Measurements from ENCODE around the gene FYN.

The FYN gene

DNA sequence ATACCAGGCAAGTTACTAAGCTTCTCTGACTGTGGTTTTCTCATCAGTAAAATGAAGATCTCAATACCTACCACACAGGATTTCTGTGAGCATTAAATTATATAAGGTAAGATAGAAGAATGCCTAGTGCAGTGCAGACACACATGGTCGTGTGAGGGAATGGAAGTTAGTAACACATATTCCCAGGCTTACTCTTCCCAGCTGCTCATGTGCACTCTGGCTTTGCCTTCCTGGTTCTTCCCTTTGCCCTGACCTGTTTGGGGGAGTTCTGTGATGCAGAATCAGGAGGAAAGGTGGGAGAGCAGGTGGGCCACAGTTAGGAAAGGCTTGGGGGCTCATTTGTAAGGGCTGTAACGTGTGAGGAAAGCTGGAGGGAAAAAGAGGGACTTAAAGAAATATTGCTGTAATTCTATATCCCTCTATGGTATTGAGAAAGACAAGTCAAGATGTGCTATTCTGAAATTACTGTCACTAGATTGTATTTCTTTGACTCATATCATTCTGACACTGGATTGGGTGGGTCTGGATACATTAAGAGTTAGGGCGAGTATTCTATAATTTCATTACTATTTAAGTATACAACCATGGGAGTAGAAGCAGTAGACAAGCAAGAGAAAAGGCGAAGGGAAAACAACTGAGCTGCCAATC, 47.7 kb downstream of the FYN start:
- no peak for DNase-seq (ENCODE audit: low read depth)
- TF ChIP-seq MYC (IDR thresholded peaks at IDR 0.05; ENCODE audit: low read depth, low read length) (no peak), POLR2A (IDR thresholded peaks at IDR 0.05; ENCODE audit: extremely low read depth, insufficient read length) (no peak), CTCF (IDR thresholded peaks at IDR 0.05; ENCODE audit: low read depth, low read length) (no peak)
- TF ChIP-seq, protein P1, sequence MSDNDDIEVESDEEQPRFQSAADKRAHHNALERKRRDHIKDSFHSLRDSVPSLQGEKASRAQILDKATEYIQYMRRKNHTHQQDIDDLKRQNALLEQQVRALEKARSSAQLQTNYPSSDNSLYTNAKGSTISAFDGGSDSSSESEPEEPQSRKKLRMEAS (IDR thresholded peaks at IDR 0.05; ENCODE audit: low read depth, low read length): no peak
- H3K4me3 ChIP-seq (ENCODE audit: low read depth, low read length): no peak overlapping the region

- DNase-seq (ENCODE audit: low read depth): no peak
- no peak overlapping the region for H3K4me3 ChIP-seq (ENCODE audit: low read depth, low read length)
- TF ChIP-seq, protein P1 (IDR thresholded peaks at IDR 0.05; ENCODE audit: low read depth, low read length): no peak
- TF ChIP-seq MYC (IDR thresholded peaks at IDR 0.05; ENCODE audit: low read depth, low read length): no peak
- TF ChIP-seq CTCF (IDR thresholded peaks at IDR 0.05; ENCODE audit: low read depth, low read length): no peak
- TF ChIP-seq POLR2A (IDR thresholded peaks at IDR 0.05; ENCODE audit: extremely low read depth, insufficient read length): no peak
Measured at GRCh38 chr6:111824608-111825337, 48.5 kb downstream of the FYN start.

DNA sequence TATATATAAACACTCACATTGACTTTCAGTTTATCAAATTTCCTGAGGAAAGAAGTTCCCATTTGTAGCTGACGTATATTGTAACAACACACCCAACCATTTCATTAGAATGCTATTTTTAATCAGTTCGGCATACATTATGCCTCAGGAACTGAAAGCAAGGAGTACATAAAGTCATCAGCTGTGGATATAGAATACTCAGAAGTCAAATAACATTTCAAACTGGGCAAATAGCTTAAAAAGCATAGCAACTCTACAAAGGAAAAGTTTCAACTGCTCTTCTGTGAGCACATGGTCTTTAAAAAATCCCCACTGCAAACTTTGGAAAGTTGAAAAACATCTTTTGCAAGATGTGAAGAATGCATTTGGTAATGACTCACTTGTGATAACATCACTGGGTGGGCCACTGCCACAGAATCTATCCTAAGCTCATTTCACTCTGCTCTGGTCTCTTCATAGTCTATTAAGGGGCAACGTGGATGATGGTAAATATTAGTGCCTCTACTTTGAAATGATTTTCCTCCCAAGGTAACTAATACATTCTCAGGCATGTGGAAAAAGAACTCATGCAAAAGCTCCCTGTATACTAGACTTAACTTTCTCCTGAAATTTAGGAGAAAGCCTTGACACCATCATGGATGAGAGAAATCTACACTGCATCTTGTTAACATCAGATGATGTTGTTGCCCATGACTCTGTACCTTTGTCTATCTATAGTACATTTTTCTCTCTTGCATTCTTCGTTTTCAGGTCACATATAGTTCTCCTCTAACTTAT, 49.2 kb downstream of the FYN start:
- TF ChIP-seq, protein P1 (IDR thresholded peaks at IDR 0.05; ENCODE audit: low read depth, low read length): peak; percentile 58
- TF ChIP-seq CTCF (IDR thresholded peaks at IDR 0.05; ENCODE audit: low read depth, low read length): no peak
- H3K4me3 ChIP-seq (ENCODE audit: low read depth, low read length): no peak overlapping the region
- peak; percentile 31 for DNase-seq (ENCODE audit: low read depth)

GRCh38 chr6:111823012-111823411, 50.2 kb downstream of the FYN start:
- TF ChIP-seq CTCF (IDR thresholded peaks at IDR 0.05; ENCODE audit: low read depth, low read length): no peak
- TF ChIP-seq POLR2A (IDR thresholded peaks at IDR 0.05; ENCODE audit: extremely low read depth, insufficient read length): no peak
- no peak for TF ChIP-seq MYC (IDR thresholded peaks at IDR 0.05; ENCODE audit: low read depth, low read length)
- TF ChIP-seq, protein P1 (IDR thresholded peaks at IDR 0.05; ENCODE audit: low read depth, low read length): no peak
- no peak overlapping the region for H3K4me3 ChIP-seq (ENCODE audit: low read depth, low read length)
- no peak for DNase-seq (ENCODE audit: low read depth)

GRCh38 chr6:111819458-111819857, 53.8 kb downstream of the FYN start:
- no peak overlapping the region for H3K4me3 ChIP-seq (ENCODE audit: low read depth, low read length)
- no peak for TF ChIP-seq MYC (IDR thresholded peaks at IDR 0.05; ENCODE audit: low read depth, low read length)
- TF ChIP-seq, protein P1 (IDR thresholded peaks at IDR 0.05; ENCODE audit: low read depth, low read length): no peak
- no peak for TF ChIP-seq POLR2A (IDR thresholded peaks at IDR 0.05; ENCODE audit: extremely low read depth, insufficient read length)
- no peak for TF ChIP-seq CTCF (IDR thresholded peaks at IDR 0.05; ENCODE audit: low read depth, low read length)
- DNase-seq (ENCODE audit: low read depth): no peak
